Mucosa of rectum (tissue), 2 donors: Measurements from ENCODE around the gene C1GALT1.

ENCODE experiments used
- H3K27ac ChIP-seq, 2 donors: one replicate each; pipeline ENCODE4 v1.7.0; 2013; ENCODE audit warnings: inconsistent platforms in 2 of 2, low read depth in 2 of 2, low read length in 2 of 2
- H3K27me3 ChIP-seq, 2 donors: one replicate each; pipeline ENCODE4 v1.7.0; 2013; ENCODE audit warnings: low read length in 2 of 2; ENCODE audit not compliant: control insufficient read depth in 2 of 2, insufficient read depth in 2 of 2
- H3K36me3 ChIP-seq, 2 donors: one replicate each; pipeline ENCODE4 v1.7.0; 2013; ENCODE audit warnings: low read length in 2 of 2; ENCODE audit not compliant: control insufficient read depth in 2 of 2, insufficient read depth in 2 of 2
- H3K4me1 ChIP-seq, 2 donors: one replicate each; pipeline ENCODE4 v1.7.0; 2013; ENCODE audit warnings: low read length in 2 of 2, mild to moderate bottlenecking in 1 of 2; ENCODE audit not compliant: control insufficient read depth in 2 of 2, insufficient read depth in 2 of 2
- H3K4me3 ChIP-seq, 2 donors: one replicate each; pipeline ENCODE4 v1.7.0; 2013; ENCODE audit warnings: low read length in 2 of 2
- H3K9ac ChIP-seq, 2 donors: one replicate each; pipeline ENCODE4 v1.7.0; 2013; ENCODE audit warnings: low read length in 2 of 2, low read depth in 1 of 2, mild to moderate bottlenecking in 1 of 2
- H3K9me3 ChIP-seq, 2 donors: one replicate each; pipeline ENCODE4 v1.7.0; 2013; ENCODE audit warnings: low read length in 2 of 2; ENCODE audit not compliant: control insufficient read depth in 2 of 2
- donor health status: healthy.
- donor health status: Normal muscosa, but diverticular disease.

C1GALT1 gene

GRCh38 chr7:7212612-7213011 lies 30.3 kb downstream of the C1GALT1 start:
- no peaks in the 10 kb centered on the region for H3K9me3 ChIP-seq
- no peak overlapping the region for H3K27ac ChIP-seq
- no peak overlapping the region for H3K4me3 ChIP-seq
- H3K27me3 ChIP-seq, result no peaks in the 10 kb centered on the region
- H3K4me1 ChIP-seq, result no peaks in the 10 kb centered on the region
- H3K9ac ChIP-seq, result no peak overlapping the region
- H3K36me3 ChIP-seq, result peaks cover 0 to 9% of the 10 kb centered on the region in 2 donors

GRCh38 chr7:7214398-7215347 lies 32.3 kb downstream of the C1GALT1 start:
- H3K4me3 ChIP-seq, result no peak overlapping the region
- no peak overlapping the region for H3K27ac ChIP-seq
- H3K4me1 ChIP-seq, result no peaks in the 10 kb centered on the region
- H3K9me3 ChIP-seq, result no peaks in the 10 kb centered on the region
- no peaks in the 10 kb centered on the region for H3K27me3 ChIP-seq
- H3K36me3 ChIP-seq, result peaks cover 0 to 9% of the 10 kb centered on the region in 2 donors
- H3K9ac ChIP-seq, result no peak overlapping the region

- H3K36me3 ChIP-seq, result peaks cover 0 to 9% of the 10 kb centered on the region in 2 donors
- no peak overlapping the region for H3K9ac ChIP-seq
These were observed 33.9 kb downstream of the C1GALT1 start for GRCh38 chr7:7216279-7216678.

GRCh38 chr7:7219216-7219615 lies 36.9 kb downstream of the C1GALT1 start:
- Histone ChIP-seq H3K4me1 (no peaks in the 10 kb centered on the region), H3K4me3 (no peak overlapping the region), H3K27ac (no peak overlapping the region), H3K27me3 (no peaks in the 10 kb centered on the region), H3K9me3 (no peaks in the 10 kb centered on the region), H3K9ac (no peak overlapping the region), H3K36me3 (peaks cover 0 to 9% of the 10 kb centered on the region in 2 donors)

More at GRCh38 chr7:7216279-7216678, 33.9 kb downstream of the C1GALT1 start:
- Histone ChIP-seq H3K4me3 (no peak overlapping the region), H3K9me3 (no peaks in the 10 kb centered on the region), H3K27me3 (no peaks in the 10 kb centered on the region), H3K4me1 (no peaks in the 10 kb centered on the region), H3K27ac (no peak overlapping the region)

- Histone ChIP-seq H3K9me3 (no peaks in the 10 kb centered on the region), H3K27me3 (no peaks in the 10 kb centered on the region), H3K36me3 (peaks cover 0 to 4% of the 10 kb centered on the region in 2 donors), H3K27ac (no peak overlapping the region), H3K4me1 (no peaks in the 10 kb centered on the region), H3K9ac (no peak overlapping the region), H3K4me3 (no peak overlapping the region)
These were observed 38.5 kb downstream of the C1GALT1 start for GRCh38 chr7:7220821-7221220.

GRCh38 chr7:7221599-7222038 lies 39.3 kb downstream of the C1GALT1 start:
- Histone ChIP-seq H3K27me3 (no peaks in the 10 kb centered on the region), H3K9ac (no peak overlapping the region), H3K4me3 (no peak overlapping the region), H3K9me3 (no peaks in the 10 kb centered on the region), H3K36me3 (no peaks in the 10 kb centered on the region), H3K4me1 (no peaks in the 10 kb centered on the region), H3K27ac (no peak overlapping the region)

- Histone ChIP-seq H3K4me1 (no peaks in the 10 kb centered on the region), H3K36me3 (no peaks in the 10 kb centered on the region), H3K9ac (no peak overlapping the region), H3K27me3 (no peaks in the 10 kb centered on the region), H3K4me3 (no peak overlapping the region), H3K9me3 (no peaks in the 10 kb centered on the region), H3K27ac (no peak overlapping the region)
These were observed 40.9 kb downstream of the C1GALT1 start for GRCh38 chr7:7223250-7223649.

- no peak overlapping the region for H3K4me3 ChIP-seq
- H3K9ac ChIP-seq, result no peak overlapping the region
- peaks cover 0 to 4% of the 10 kb centered on the region in 2 donors for H3K9me3 ChIP-seq
- H3K36me3 ChIP-seq, result no peaks in the 10 kb centered on the region
- no peaks in the 10 kb centered on the region for H3K4me1 ChIP-seq
- no peak overlapping the region for H3K27ac ChIP-seq
- H3K27me3 ChIP-seq, result no peaks in the 10 kb centered on the region
These were observed 44.1 kb downstream of the C1GALT1 start for GRCh38 chr7:7226407-7226806.

GRCh38 chr7:7228472-7228871 lies 46.1 kb downstream of the C1GALT1 start:
- Histone ChIP-seq H3K36me3 (no peaks in the 10 kb centered on the region), H3K4me3 (no peak overlapping the region), H3K9ac (no peak overlapping the region), H3K4me1 (no peaks in the 10 kb centered on the region), H3K27me3 (no peaks in the 10 kb centered on the region), H3K27ac (no peak overlapping the region), H3K9me3 (peaks cover 0 to 4% of the 10 kb centered on the region in 2 donors)

GRCh38 chr7:7228967-7229366 lies 46.6 kb downstream of the C1GALT1 start:
- Histone ChIP-seq H3K27me3 (no peaks in the 10 kb centered on the region), H3K36me3 (no peaks in the 10 kb centered on the region), H3K4me1 (no peaks in the 10 kb centered on the region), H3K27ac (no peak overlapping the region), H3K9me3 (peaks cover 0 to 4% of the 10 kb centered on the region in 2 donors), H3K4me3 (no peak overlapping the region), H3K9ac (no peak overlapping the region)
